ENCODE results near the gene STX1B. TPM values are rescaled to one million over a fixed set of nuclear protein-coding genes. Genes with fewer than 3 reads are reported as not detected.

STX1B gene
- polyA plus RNA-seq, 1 donor (not counting 4 experiments of a cell fraction or from before 2014, with no cell fraction given) = 0.34 TPM

Small RNA genes within 50 kb of the gene (small RNA-seq; reads per million reads assigned to genes)
- gene AC135048.1 (ENCODE audit: insufficient read length in 3 of 3, low read depth in 3 of 3, low replicate concordance in 1 of 3) = 0 to 0.33 (median 0) reads per million in 3 experiments

Other genes with a start within 250 kb of the STX1B start
- gene CFAP119, start 248.6 kb downstream of the STX1B start, polyA plus RNA-seq = 2.2 to 3.0 TPM (median 2.3 TPM) in 3 replicates
- 45.2 to 59.6 TPM (median 52.7 TPM) in 3 replicates for gene RNF40, start 248.3 kb downstream of the STX1B start, polyA plus RNA-seq
- gene ZNF629, start 223.4 kb downstream of the STX1B start, polyA plus RNA-seq = 3.6 to 6.0 TPM (median 4.1 TPM) in 3 replicates
- gene BCL7C, start 116.6 kb downstream of the STX1B start, polyA plus RNA-seq = 18.5 to 22.4 TPM (median 19.2 TPM) in 3 replicates
- 2.1 to 3.2 TPM (median 2.6 TPM) in 3 replicates for gene CTF1, start 114.0 kb downstream of the STX1B start, polyA plus RNA-seq
- 9.6 to 15.0 TPM (median 10.2 TPM) in 3 replicates for gene FBXL19, start 87.1 kb downstream of the STX1B start, polyA plus RNA-seq
- gene ORAI3, start 61.6 kb downstream of the STX1B start, polyA plus RNA-seq = 8.1 to 12.7 TPM (median 10.8 TPM) in 3 replicates
- gene SETD1A, start 52.9 kb downstream of the STX1B start, polyA plus RNA-seq = 0.94 to 3.7 TPM (median 1.1 TPM) in 3 replicates
- gene HSD3B7, start 25.4 kb downstream of the STX1B start, polyA plus RNA-seq = 2.0 to 3.5 TPM (median 2.4 TPM) in 3 replicates
- 43.6 to 51.1 TPM (median 48.3 TPM) in 3 replicates for gene STX4, start 22.9 kb upstream of the STX1B start, polyA plus RNA-seq
- gene ZNF668, start 63.6 kb upstream of the STX1B start, polyA plus RNA-seq = 5.5 to 9.4 TPM (median 8.3 TPM) in 3 replicates
- 2.5 to 4.3 TPM (median 2.7 TPM) in 3 replicates for gene ZNF646, start 63.8 kb upstream of the STX1B start, polyA plus RNA-seq
- 0.50 to 1.2 TPM (median 0.97 TPM) in 3 replicates for gene PRSS53, start 78.3 kb upstream of the STX1B start, polyA plus RNA-seq
- 73.6 to 118 TPM (median 96.1 TPM) in 3 replicates for gene VKORC1, start 84.2 kb upstream of the STX1B start, polyA plus RNA-seq
- 17.2 to 35.7 TPM (median 19.9 TPM) in 3 replicates for gene BCKDK, start 97.7 kb upstream of the STX1B start, polyA plus RNA-seq
- gene KAT8, start 107.0 kb upstream of the STX1B start, polyA plus RNA-seq = 25.9 to 26.4 TPM (median 26.1 TPM) in 3 replicates
- 31.2 to 65.3 TPM (median 46.4 TPM) in 3 replicates for gene PRSS8, start 125.1 kb upstream of the STX1B start, polyA plus RNA-seq
- gene PRSS36, start 139.4 kb upstream of the STX1B start, polyA plus RNA-seq = 0.08 to 0.95 TPM (median 0.43 TPM) in 3 replicates
- 88.0 to 210 TPM (median 199 TPM) in 3 replicates for gene FUS, start 169.5 kb upstream of the STX1B start, polyA plus RNA-seq
- 46.4 to 84.9 TPM (median 58.1 TPM) in 3 replicates for gene PYCARD, start 192.1 kb upstream of the STX1B start, polyA plus RNA-seq
- gene TRIM72, start 203.5 kb upstream of the STX1B start, polyA plus RNA-seq = under 0.01 TPM in 1 of 3 replicates, not detected in the others
- not detected in 3 replicates for gene PYDC1, start 206.5 kb upstream of the STX1B start, polyA plus RNA-seq
- 0.11 to 0.30 TPM (median 0.13 TPM) in 3 replicates for gene ITGAM, start 249.3 kb upstream of the STX1B start, polyA plus RNA-seq